Omental fat pad (tissue), 4 donors: ENCODE measurements around the gene GRID2IP. TPM values are rescaled to one million over a fixed set of nuclear protein-coding genes. Genes with fewer than 3 reads are reported as not detected.

Experiments
- ATAC-seq: fragments of 150-250 bp; one replicate; pipeline ENCODE4 v1.9.1; 2016; ENCODE audit warnings: mild to moderate bottlenecking, moderate library complexity; ENCODE audit not compliant: low FRiP score
- DNase-seq: peaks from one replicate; pipeline ENCODE4 v3.0.0-alpha.2; 2019; ENCODE audit warnings: low spot score
- CTCF ChIP-seq, 3 donors: fragments of 450-650 bp; IDR thresholded peaks; one replicate each; pipeline ENCODE4 v1.5.1; 2016 to 2017; ENCODE audit warnings: antibody characterized with exemption in 3 of 3, mild to moderate bottlenecking in 3 of 3, moderate library complexity in 2 of 3
- total RNA-seq, 4 donors: library from RNA; depleted of rRNA; stranded (reverse); fragments of >200 nt; gene quantifications; one replicate each; pipeline ENCODE4 v1.1.0, GENCODE V29; 2016

Gene GRID2IP
- total RNA-seq, 4 donors from 2014 or later: not detected

- DNase-seq: no peak
These were observed 64.7 kb downstream of the GRID2IP start for GRCh38 chr7:6486438-6487183.

GRCh38 chr7:6482743-6483119 lies 68.5 kb downstream of the GRID2IP start:
- DNase-seq (no peak), ATAC-seq (no peak)
- no peak for TF ChIP-seq CTCF (IDR thresholded peaks at IDR 0.05)

More at GRCh38 chr7:6486438-6487183, 64.7 kb downstream of the GRID2IP start:
- ATAC-seq: no peak
- TF ChIP-seq CTCF (IDR thresholded peaks at IDR 0.05): no peak

GRCh38 chr7:6482307-6482706 lies 69.0 kb downstream of the GRID2IP start:
- no peak for TF ChIP-seq CTCF (IDR thresholded peaks at IDR 0.05)
- ATAC-seq: no peak

GRCh38 chr7:6481445-6481844 lies 69.8 kb downstream of the GRID2IP start:
- TF ChIP-seq CTCF (IDR thresholded peaks at IDR 0.05): no peak
- ATAC-seq (no peak), DNase-seq (no peak)

More at GRCh38 chr7:6482307-6482706, 69.0 kb downstream of the GRID2IP start:
- no peak for DNase-seq

GRCh38 chr7:6480323-6480660 lies 71.0 kb downstream of the GRID2IP start:
- DNase-seq: no peak
- no peak for TF ChIP-seq CTCF (IDR thresholded peaks at IDR 0.05)
- no peak for ATAC-seq

- ATAC-seq (no peak), DNase-seq (no peak)
- no peak for TF ChIP-seq CTCF (IDR thresholded peaks at IDR 0.05)
These were observed 72.2 kb downstream of the GRID2IP start for GRCh38 chr7:6479067-6479466.

- DNase-seq (no peak), ATAC-seq (no peak)
- no peak for TF ChIP-seq CTCF (IDR thresholded peaks at IDR 0.05)
These were observed 73.1 kb downstream of the GRID2IP start for GRCh38 chr7:6478186-6478585.
